NCI-H2171 treated with DMSO at 0.1 percent for 48 hours (cell line): ENCODE data around the gene ADGRV1.
"Not testable (repeated sequence)": the region's sequence is repeated elsewhere in the genome, so short reads cannot be mapped to it uniquely, and the experiment has no call there.

ENCODE experiments used
- DNase-seq: peaks from one replicate; lab custom pipeline; 2025; lab: John Stamatoyannopoulos, UW

Gene ADGRV1

GRCh38 chr5:90645024-90645610 lies 86.5 kb downstream of the ADGRV1 start:
- no peak for DNase-seq

- DNase-seq = no peak
Observed at GRCh38 chr5:90650767-90651166, 92.2 kb downstream of the ADGRV1 start.

GRCh38 chr5:90654215-90654614 lies 95.6 kb downstream of the ADGRV1 start:
- DNase-seq = no peak

GRCh38 chr5:90655423-90655822 lies 96.8 kb downstream of the ADGRV1 start:
- DNase-seq = no peak

GRCh38 chr5:90657030-90657429 lies 98.4 kb downstream of the ADGRV1 start:
- DNase-seq = no peak

- DNase-seq = no peak
Observed at GRCh38 chr5:90657788-90658187, 99.2 kb downstream of the ADGRV1 start.

GRCh38 chr5:90658620-90659019 lies 100.0 kb downstream of the ADGRV1 start:
- DNase-seq = peak; percentile 2

- not testable (repeated sequence) for DNase-seq
Observed at GRCh38 chr5:90668079-90668565, 109.5 kb downstream of the ADGRV1 start.

GRCh38 chr5:90675222-90675621 lies 116.6 kb downstream of the ADGRV1 start:
- DNase-seq = no peak

- no peak for DNase-seq
Observed at GRCh38 chr5:90680921-90681563, 122.4 kb downstream of the ADGRV1 start.

GRCh38 chr5:90682278-90682677 lies 123.7 kb downstream of the ADGRV1 start:
- no peak for DNase-seq

GRCh38 chr5:90685425-90686022 lies 126.9 kb downstream of the ADGRV1 start:
- no peak for DNase-seq

GRCh38 chr5:90686363-90686762 lies 127.8 kb downstream of the ADGRV1 start:
- not testable (repeated sequence) for DNase-seq

GRCh38 chr5:90687458-90687857 lies 128.9 kb downstream of the ADGRV1 start:
- DNase-seq = not testable (repeated sequence)

GRCh38 chr5:90689064-90689463 lies 130.5 kb downstream of the ADGRV1 start:
- peak; percentile 7 for DNase-seq

GRCh38 chr5:90690307-90690706 lies 131.7 kb downstream of the ADGRV1 start:
- no peak for DNase-seq

GRCh38 chr5:90691533-90691932 lies 132.9 kb downstream of the ADGRV1 start:
- DNase-seq = no peak

- DNase-seq = no peak
Observed at GRCh38 chr5:90696153-90696552, 137.6 kb downstream of the ADGRV1 start.

GRCh38 chr5:90700299-90700698 lies 141.7 kb downstream of the ADGRV1 start:
- DNase-seq = no peak

- DNase-seq = no peak
Observed at GRCh38 chr5:90703932-90704331, 145.3 kb downstream of the ADGRV1 start.

GRCh38 chr5:90707698-90708097 lies 149.1 kb downstream of the ADGRV1 start:
- DNase-seq = no peak

- peak; percentile 0 for DNase-seq
Observed at GRCh38 chr5:90709323-90710155, 150.9 kb downstream of the ADGRV1 start.
